ENCODE data around the gene VEGFB. TPM values are rescaled to one million over a fixed set of nuclear protein-coding genes. Genes with fewer than 3 reads are reported as not detected.

Gene VEGFB
- total and polyA plus RNA-seq, 2 of the 8 experiments (the other 6 are each of a cell fraction or from before 2014, with no cell fraction given), result 9.3 to 49.6 TPM

GRCh38 chr11:64260147-64260708, 25.8 kb downstream of the VEGFB start (continued):
- TF ChIP-seq CHD7 (IDR thresholded peaks at IDR 0.05; ENCODE audit: insufficient replicate concordance, low read length) (no peak), EGR1 (IDR thresholded peaks at IDR 0.05; ENCODE audit: borderline replicate concordance, low read depth, low read length) (no peak), POU5F1 (IDR thresholded peaks at IDR 0.05; ENCODE audit: low read depth, low read length) (no peak), RNF2 (IDR thresholded peaks at IDR 0.05; ENCODE audit: borderline replicate concordance, low read depth, low read length, missing control alignments, poor library complexity, severe bottlenecking) (no peak)

Data from H1 (cell line).